ENCODE data around the gene FIBCD1.
A peak's percentile ranks its signal among the peaks of the same experiment; 100 is the strongest.

The FIBCD1 gene

GRCh38 chr9:130872093-130872492 is 67.0 kb downstream of the FIBCD1 start:
- no peaks in the 10 kb centered on the region for H3K27me3 Mint-ChIP-seq
- peaks cover 43% of the 10 kb centered on the region for H3K36me3 Mint-ChIP-seq
- no peak overlapping the region for H3K4me3 Mint-ChIP-seq
- peak overlapping the region; percentile 89 for H3K27ac Mint-ChIP-seq
- H3K9me3 Mint-ChIP-seq = no peaks in the 10 kb centered on the region
- no peak for ATAC-seq
- H3K4me1 Mint-ChIP-seq = peaks cover 26% of the 10 kb centered on the region

- peak overlapping the region; percentile 89 for H3K27ac Mint-ChIP-seq
- no peak overlapping the region for H3K4me3 Mint-ChIP-seq
- H3K9me3 Mint-ChIP-seq = no peaks in the 10 kb centered on the region
- peaks cover 43% of the 10 kb centered on the region for H3K36me3 Mint-ChIP-seq
- peak; percentile 72 for ATAC-seq
- no peaks in the 10 kb centered on the region for H3K27me3 Mint-ChIP-seq
- H3K4me1 Mint-ChIP-seq = peaks cover 26% of the 10 kb centered on the region
Measured at GRCh38 chr9:130871395-130872062, 67.5 kb downstream of the FIBCD1 start.

- no peaks in the 10 kb centered on the region for H3K27me3 Mint-ChIP-seq
- peak overlapping the region; percentile 89 for H3K27ac Mint-ChIP-seq
- H3K9me3 Mint-ChIP-seq = no peaks in the 10 kb centered on the region
- no peak overlapping the region for H3K4me3 Mint-ChIP-seq
- ATAC-seq = peak; percentile 97
- peaks cover 32% of the 10 kb centered on the region for H3K4me1 Mint-ChIP-seq
- peaks cover 45% of the 10 kb centered on the region for H3K36me3 Mint-ChIP-seq
Measured at GRCh38 chr9:130870491-130871381, 68.3 kb downstream of the FIBCD1 start.

- ATAC-seq = no peak
- Mint-ChIP-seq H3K27me3 (no peaks in the 10 kb centered on the region), H3K4me1 (peaks cover 32% of the 10 kb centered on the region), H3K27ac (no peak overlapping the region), H3K36me3 (peaks cover 30% of the 10 kb centered on the region), H3K4me3 (no peak overlapping the region), H3K9me3 (no peaks in the 10 kb centered on the region)
Measured at GRCh38 chr9:130869250-130869649, 69.8 kb downstream of the FIBCD1 start.

- Mint-ChIP-seq H3K27me3 (no peaks in the 10 kb centered on the region), H3K36me3 (peaks cover 20% of the 10 kb centered on the region), H3K4me3 (no peak overlapping the region), H3K27ac (no peak overlapping the region), H3K9me3 (no peaks in the 10 kb centered on the region), H3K4me1 (peaks cover 32% of the 10 kb centered on the region)
- ATAC-seq = no peak
Measured at GRCh38 chr9:130868230-130868629, 70.8 kb downstream of the FIBCD1 start.

GRCh38 chr9:130867556-130867955 is 71.5 kb downstream of the FIBCD1 start:
- Mint-ChIP-seq H3K9me3 (no peaks in the 10 kb centered on the region), H3K27ac (no peak overlapping the region)

GRCh38 chr9:130866474-130866965 is 72.5 kb downstream of the FIBCD1 start:
- no peaks in the 10 kb centered on the region for H3K27me3 Mint-ChIP-seq
- ATAC-seq = no peak
- H3K4me3 Mint-ChIP-seq = no peak overlapping the region
- peaks cover 15% of the 10 kb centered on the region for H3K36me3 Mint-ChIP-seq
- H3K9me3 Mint-ChIP-seq = no peaks in the 10 kb centered on the region
- H3K27ac Mint-ChIP-seq = no peak overlapping the region
- H3K4me1 Mint-ChIP-seq = peaks cover 24% of the 10 kb centered on the region

More at GRCh38 chr9:130867556-130867955, 71.5 kb downstream of the FIBCD1 start:
- H3K27me3 Mint-ChIP-seq = no peaks in the 10 kb centered on the region
- no peak overlapping the region for H3K4me3 Mint-ChIP-seq
- peaks cover 18% of the 10 kb centered on the region for H3K36me3 Mint-ChIP-seq
- ATAC-seq = no peak
- H3K4me1 Mint-ChIP-seq = peaks cover 32% of the 10 kb centered on the region

GRCh38 chr9:130865921-130866320 is 73.1 kb downstream of the FIBCD1 start:
- H3K9me3 Mint-ChIP-seq = no peaks in the 10 kb centered on the region
- H3K27ac Mint-ChIP-seq = no peak overlapping the region
- no peak overlapping the region for H3K4me3 Mint-ChIP-seq
- no peaks in the 10 kb centered on the region for H3K27me3 Mint-ChIP-seq
- peaks cover 18% of the 10 kb centered on the region for H3K4me1 Mint-ChIP-seq
- H3K36me3 Mint-ChIP-seq = peaks cover 15% of the 10 kb centered on the region
- no peak for ATAC-seq

GRCh38 chr9:130864541-130864940 is 74.5 kb downstream of the FIBCD1 start:
- Mint-ChIP-seq H3K4me1 (peaks cover 6% of the 10 kb centered on the region), H3K4me3 (no peak overlapping the region), H3K36me3 (peaks cover 21% of the 10 kb centered on the region), H3K27ac (no peak overlapping the region), H3K9me3 (no peaks in the 10 kb centered on the region), H3K27me3 (no peaks in the 10 kb centered on the region)
- no peak for ATAC-seq

- Mint-ChIP-seq H3K9me3 (no peaks in the 10 kb centered on the region), H3K4me1 (peaks cover 6% of the 10 kb centered on the region), H3K27ac (no peak overlapping the region), H3K36me3 (peaks cover 21% of the 10 kb centered on the region), H3K4me3 (no peak overlapping the region), H3K27me3 (no peaks in the 10 kb centered on the region)
- ATAC-seq = no peak
Measured at GRCh38 chr9:130862747-130863146, 76.3 kb downstream of the FIBCD1 start.

- H3K9me3 Mint-ChIP-seq = no peaks in the 10 kb centered on the region
- peaks cover 6% of the 10 kb centered on the region for H3K4me1 Mint-ChIP-seq
- H3K27ac Mint-ChIP-seq = no peak overlapping the region
- H3K4me3 Mint-ChIP-seq = no peak overlapping the region
- no peak for ATAC-seq
- no peaks in the 10 kb centered on the region for H3K27me3 Mint-ChIP-seq
- peaks cover 26% of the 10 kb centered on the region for H3K36me3 Mint-ChIP-seq
Measured at GRCh38 chr9:130862217-130862616, 76.8 kb downstream of the FIBCD1 start.

- Mint-ChIP-seq H3K27me3 (no peaks in the 10 kb centered on the region), H3K27ac (no peak overlapping the region), H3K4me1 (peaks cover 6% of the 10 kb centered on the region), H3K4me3 (no peak overlapping the region), H3K36me3 (peaks cover 28% of the 10 kb centered on the region), H3K9me3 (no peaks in the 10 kb centered on the region)
- ATAC-seq = no peak
Measured at GRCh38 chr9:130861372-130862180, 77.5 kb downstream of the FIBCD1 start.

GRCh38 chr9:130860458-130861316 is 78.4 kb downstream of the FIBCD1 start:
- ATAC-seq = no peak
- no peaks in the 10 kb centered on the region for H3K4me1 Mint-ChIP-seq
- no peak overlapping the region for H3K4me3 Mint-ChIP-seq
- H3K36me3 Mint-ChIP-seq = peaks cover 26% of the 10 kb centered on the region
- H3K27ac Mint-ChIP-seq = no peak overlapping the region
- no peaks in the 10 kb centered on the region for H3K9me3 Mint-ChIP-seq
- H3K27me3 Mint-ChIP-seq = no peaks in the 10 kb centered on the region

All from stimulated activated memory B cell treated with anti-CD40 and anti-IgM and Interleukin-4, amounts not matched to agents 10 μg/mL and 1 μg/mL and 100 μg/mL, for 72 hours (primary cell).